Activated B cell treated with CpG ODN at 0.5 μM for 24 hours (primary cell): ENCODE results near the gene GARNL3. TPM values are rescaled to one million over a fixed set of nuclear protein-coding genes. Genes with fewer than 3 reads are reported as not detected.

ENCODE experiments used
- ATAC-seq: fragments of 200-7000 bp; cut with Tn5 transposase; one replicate; pipeline ENCODE4 v1.10.0; 2021; ENCODE audit warnings: low read depth, mild to moderate bottlenecking, moderate library complexity
- CTCF ChIA-PET: fragments of 350-600 bp; sonication (Branson Sonifier 250); formaldehyde crosslinking; loops from one replicate; lab custom pipeline; 2021; ENCODE audit warnings: antibody characterized with exemption; lab: Charles Lee
- POLR2A ChIA-PET: fragments of 350-600 bp; sonication (Branson Sonifier 250); formaldehyde crosslinking; loops from one replicate; lab custom pipeline; 2021; ENCODE audit warnings: antibody characterized with exemption; lab: Charles Lee
- DNase-seq: peaks from one replicate; pipeline ENCODE4 v3.0.0; 2022
- H3K27ac Mint-ChIP-seq: one replicate; pipeline ENCODE4 v1.8.0; 2020; ENCODE audit warnings: mixed read lengths
- H3K27me3 Mint-ChIP-seq: one replicate; pipeline ENCODE4 v1.8.0; 2021; ENCODE audit warnings: mixed read lengths
- H3K36me3 Mint-ChIP-seq: one replicate; pipeline ENCODE4 v1.8.0; 2021; ENCODE audit warnings: low read depth, mixed read lengths
- H3K4me1 Mint-ChIP-seq: one replicate; pipeline ENCODE4 v1.8.0; 2021; ENCODE audit warnings: mixed read lengths
- H3K4me3 Mint-ChIP-seq: one replicate; pipeline ENCODE4 v1.8.0; 2020; ENCODE audit warnings: mild to moderate bottlenecking, mixed read lengths
- H3K9me3 Mint-ChIP-seq: one replicate; pipeline ENCODE4 v1.8.0; 2020; ENCODE audit warnings: mixed read lengths
- intact Hi-C: fragments of 100-400 bp; cut with micrococcal nuclease; formaldehyde crosslinking; loops from one replicate; pipeline ENCODE4 v1.15.1; 2024
- total RNA-seq: library from RNA; stranded (reverse); gene quantifications from 2 replicates; pipeline ENCODE4 v1.2.3, GENCODE V29; 2022
- TF ChIP-seq, protein P1 (sequence below): fragments of 200-600 bp; IDR thresholded peaks from one replicate; pipeline ENCODE4 v1.8.0; 2022; ENCODE audit warnings: antibody characterized with exemption, mild to moderate bottlenecking

The GARNL3 gene
- total RNA-seq, 1 donor from 2014 or later, result 10.4 TPM

DNA sequence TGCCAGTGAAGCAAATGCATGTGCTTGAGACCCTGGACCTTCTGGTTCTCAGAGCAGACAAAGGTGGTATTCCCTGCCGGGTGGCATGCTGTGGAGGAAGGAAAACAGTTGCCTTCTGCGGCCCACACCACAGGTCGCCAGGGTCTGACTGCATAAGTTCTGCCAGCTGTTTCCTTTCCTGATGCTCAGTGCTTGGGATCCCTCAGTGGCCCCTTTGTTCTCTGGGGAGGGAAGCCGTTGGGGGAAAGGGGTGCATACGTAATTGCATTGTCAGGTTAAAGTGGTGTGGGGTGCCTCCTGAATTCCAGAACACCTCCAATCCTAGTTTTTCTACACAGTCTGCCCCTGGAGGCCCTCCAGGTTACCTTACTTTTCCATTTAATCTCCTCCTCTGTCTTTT, 89.3 kb downstream of the GARNL3 start:
- Mint-ChIP-seq H3K36me3 (peaks cover 2% of the 10 kb centered on the region), H3K4me1 (no peaks in the 10 kb centered on the region), H3K27me3 (no peaks in the 10 kb centered on the region), H3K4me3 (no peak overlapping the region), H3K27ac (no peak overlapping the region), H3K9me3 (no peaks in the 10 kb centered on the region)
- no peak for DNase-seq
- intact Hi-C loops, result no loop called here
- POLR2A ChIA-PET, result no interaction called here
- TF ChIP-seq, protein P1, sequence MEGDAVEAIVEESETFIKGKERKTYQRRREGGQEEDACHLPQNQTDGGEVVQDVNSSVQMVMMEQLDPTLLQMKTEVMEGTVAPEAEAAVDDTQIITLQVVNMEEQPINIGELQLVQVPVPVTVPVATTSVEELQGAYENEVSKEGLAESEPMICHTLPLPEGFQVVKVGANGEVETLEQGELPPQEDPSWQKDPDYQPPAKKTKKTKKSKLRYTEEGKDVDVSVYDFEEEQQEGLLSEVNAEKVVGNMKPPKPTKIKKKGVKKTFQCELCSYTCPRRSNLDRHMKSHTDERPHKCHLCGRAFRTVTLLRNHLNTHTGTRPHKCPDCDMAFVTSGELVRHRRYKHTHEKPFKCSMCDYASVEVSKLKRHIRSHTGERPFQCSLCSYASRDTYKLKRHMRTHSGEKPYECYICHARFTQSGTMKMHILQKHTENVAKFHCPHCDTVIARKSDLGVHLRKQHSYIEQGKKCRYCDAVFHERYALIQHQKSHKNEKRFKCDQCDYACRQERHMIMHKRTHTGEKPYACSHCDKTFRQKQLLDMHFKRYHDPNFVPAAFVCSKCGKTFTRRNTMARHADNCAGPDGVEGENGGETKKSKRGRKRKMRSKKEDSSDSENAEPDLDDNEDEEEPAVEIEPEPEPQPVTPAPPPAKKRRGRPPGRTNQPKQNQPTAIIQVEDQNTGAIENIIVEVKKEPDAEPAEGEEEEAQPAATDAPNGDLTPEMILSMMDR, result no peak
- CTCF ChIA-PET, result no interaction called here
- ATAC-seq, result no peak

DNA sequence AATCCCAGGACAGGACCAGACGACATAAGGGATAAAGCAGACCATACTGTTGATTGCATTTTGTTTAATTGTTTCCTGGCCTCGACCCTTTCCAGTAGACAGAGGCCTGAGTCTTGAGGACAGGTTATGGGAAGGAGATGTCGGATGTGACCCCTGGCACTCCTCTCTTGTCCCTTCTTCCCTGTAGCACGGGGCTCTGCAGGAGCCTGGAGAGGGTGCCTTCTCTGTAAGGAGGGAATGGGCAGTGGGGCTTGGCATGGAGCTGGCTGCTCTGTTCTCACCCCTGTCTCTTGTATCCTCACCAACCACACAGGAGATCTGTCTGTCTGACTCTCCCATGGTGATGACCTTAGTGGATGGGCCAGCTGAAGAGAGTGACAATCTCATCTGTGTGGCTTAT, 92.3 kb downstream of the GARNL3 start:
- ATAC-seq (no peak), DNase-seq (no peak)
- H3K4me3 Mint-ChIP-seq, result no peak overlapping the region
- H3K27ac Mint-ChIP-seq, result no peak overlapping the region
- H3K36me3 Mint-ChIP-seq, result peaks cover 2% of the 10 kb centered on the region
- intact Hi-C loops, result no loop called here
- no peaks in the 10 kb centered on the region for H3K4me1 Mint-ChIP-seq
- ChIA-PET CTCF (no interaction called here), POLR2A (no interaction called here)
- H3K27me3 Mint-ChIP-seq, result no peaks in the 10 kb centered on the region
- no peaks in the 10 kb centered on the region for H3K9me3 Mint-ChIP-seq
- TF ChIP-seq, protein P1, result no peak

DNA sequence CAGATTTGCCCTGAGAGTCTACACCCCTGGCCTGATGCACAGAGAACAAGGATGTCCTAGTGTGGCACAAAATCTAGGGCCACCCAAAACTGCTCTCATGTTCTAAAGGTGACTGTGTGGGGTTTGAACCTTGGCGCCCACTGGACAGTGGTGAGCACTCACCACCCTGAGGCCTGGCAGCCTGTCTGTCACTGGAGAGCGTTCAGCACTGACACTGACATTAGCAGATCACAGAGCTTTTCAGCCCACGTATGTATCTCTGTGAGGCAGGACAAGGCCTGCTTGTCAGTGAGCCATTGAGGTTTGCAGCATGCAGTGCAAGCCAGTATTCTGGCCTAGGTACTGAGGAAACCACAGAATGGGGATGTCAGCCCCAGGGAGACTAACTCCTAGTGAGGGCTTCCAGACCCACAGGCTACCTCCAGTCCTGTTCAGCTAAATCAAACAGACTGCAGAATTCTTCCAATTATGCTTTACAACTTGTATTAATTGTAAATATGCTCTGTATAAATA, 93.5 kb downstream of the GARNL3 start:
- Mint-ChIP-seq H3K4me1 (no peaks in the 10 kb centered on the region), H3K36me3 (peaks cover 2% of the 10 kb centered on the region), H3K27me3 (no peaks in the 10 kb centered on the region), H3K4me3 (no peak overlapping the region), H3K27ac (no peak overlapping the region), H3K9me3 (no peaks in the 10 kb centered on the region)
- ChIA-PET POLR2A (no interaction called here), CTCF (no interaction called here)
- TF ChIP-seq, protein P1, result no peak
- DNase-seq (no peak), ATAC-seq (no peak)
- intact Hi-C loops, result no loop called here

DNA sequence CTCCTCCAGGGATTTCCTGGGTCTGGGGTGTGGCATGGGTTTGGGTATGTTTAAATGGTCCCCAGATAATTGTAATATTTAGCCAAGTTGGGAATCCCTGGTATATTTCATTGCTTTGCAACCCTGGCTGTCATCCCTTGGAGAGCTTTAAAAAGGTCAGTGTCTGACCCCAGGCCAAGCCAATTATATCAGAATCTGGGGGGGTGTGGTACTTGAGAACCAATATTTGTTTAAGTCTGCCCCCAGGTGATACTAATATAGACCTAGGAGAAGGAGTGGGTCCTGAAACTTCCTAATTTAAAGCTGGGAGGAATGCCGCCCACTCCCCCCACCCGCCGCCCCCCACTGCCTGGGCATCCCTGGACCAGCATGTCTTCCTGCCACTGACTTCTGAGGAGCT, 94.2 kb downstream of the GARNL3 start:
- Mint-ChIP-seq H3K4me1 (no peaks in the 10 kb centered on the region), H3K4me3 (no peak overlapping the region), H3K36me3 (peaks cover 2% of the 10 kb centered on the region), H3K9me3 (no peaks in the 10 kb centered on the region), H3K27me3 (no peaks in the 10 kb centered on the region), H3K27ac (no peak overlapping the region)
- intact Hi-C loops, result no loop called here
- ChIA-PET CTCF (no interaction called here), POLR2A (no interaction called here)
- DNase-seq (no peak), ATAC-seq (no peak)
- TF ChIP-seq, protein P1, result no peak

DNA sequence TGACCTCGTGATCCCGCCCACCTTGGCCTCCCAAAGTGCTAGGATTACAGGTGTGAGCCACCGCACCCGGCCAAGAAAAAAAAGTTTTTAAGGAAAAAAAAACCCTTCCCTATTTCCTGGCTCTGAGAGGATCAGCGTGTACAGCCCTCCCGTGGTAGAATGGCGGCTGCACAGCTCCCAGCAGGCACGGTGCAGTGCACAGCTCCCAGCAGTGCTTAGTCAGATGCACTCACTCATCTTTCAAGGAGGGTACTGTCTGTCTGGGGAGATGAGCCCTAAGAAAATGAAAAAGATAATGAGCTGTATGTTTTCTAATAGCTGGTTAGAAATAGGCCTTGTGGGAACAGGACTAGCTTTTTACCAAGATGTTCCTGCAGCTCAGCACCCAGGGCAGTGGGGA, 95.7 kb downstream of the GARNL3 start:
- no peaks in the 10 kb centered on the region for H3K4me1 Mint-ChIP-seq
- peaks cover 2% of the 10 kb centered on the region for H3K36me3 Mint-ChIP-seq
- TF ChIP-seq, protein P1, result no peak
- H3K27me3 Mint-ChIP-seq, result no peaks in the 10 kb centered on the region
- no peak for ATAC-seq
- H3K4me3 Mint-ChIP-seq, result no peak overlapping the region
- DNase-seq, result no peak
- H3K27ac Mint-ChIP-seq, result no peak overlapping the region
- no peaks in the 10 kb centered on the region for H3K9me3 Mint-ChIP-seq
- POLR2A ChIA-PET, result interaction anchor here (1.2 kb wide), 1 partner anchor 95 kb away, joined by 3 read pairs; no protein-coding TSS in a partner anchor
- CTCF ChIA-PET, result no interaction called here
- intact Hi-C loops, result no loop called here
